HepG2 (cell line): Measurements from ENCODE around the gene TMEM100. TPM values are rescaled to one million over a fixed set of nuclear protein-coding genes. Genes with fewer than 3 reads are reported as not detected.
A peak's percentile ranks its signal among the peaks of the same experiment; 100 is the strongest.

Source experiments
- ATAC-seq: fragments of 200-7000 bp; cut with Tn5 transposase; 3 replicates; pipeline ENCODE4 v1.9.1; 2020; ENCODE audit warnings: mild to moderate bottlenecking, moderate library complexity
- BruUV-seq: library from RNA; stranded (reverse); fragments of 400-500 nt; replicated peaks from 2 replicates; lab custom pipeline; 2021; lab: Mats Ljungman, UMichigan
- CTCF ChIA-PET: fragments of 300-600 bp; formaldehyde crosslinking; extraction: SDS; loops from one replicate; lab custom pipeline; 2021; ENCODE audit warnings: low total read pairs, inconsistent platforms, low intra/inter-chr PET ratio; lab: Yijun Ruan, JAX
- POLR2A ChIA-PET: fragments of 350-600 bp; sonication (Branson Sonifier 250); formaldehyde crosslinking; loops from one replicate; lab custom pipeline; 2020; ENCODE audit warnings: antibody characterized with exemption, inconsistent platforms; lab: Yijun Ruan, JAX
- DNase-seq: peaks from one replicate; pipeline ENCODE4 v3.0.0-alpha.2; 2015; ENCODE audit warnings: low spot score
- FAIRE-seq: peaks from 3 replicates; lab custom pipeline; 2011; peaks lifted over from hg19 to GRCh38; lab: Jason Lieb, UNC
- H2AFZ ChIP-seq: one replicate; pipeline ENCODE4 v1.6.1; 2011; ENCODE audit warnings: low read length, inconsistent platforms
- H3K27ac ChIP-seq: fragments of 300-600 bp; 3 replicates; pipeline ENCODE4 v1.8.0; 2011; ENCODE audit warnings: mixed run types, mild to moderate bottlenecking, mixed read lengths, low read length, inconsistent platforms; ENCODE audit not compliant: insufficient read depth; ENCODE audit errors: extremely low read length
- H3K27me3 ChIP-seq, 2 experiments: fragments of 200-600 bp in 1 of 2; 2 replicates in 1 of 2; 3 replicates in 1 of 2; pipeline versions ENCODE4 v1.6.0 to v1.8.0; 2011; ENCODE audit warnings: low read length in 2 of 2, mild to moderate bottlenecking in 2 of 2, moderate library complexity in 2 of 2, inconsistent platforms in 1 of 2; ENCODE audit not compliant: insufficient read depth in 2 of 2, control insufficient read depth in 1 of 2
- H3K36me3 ChIP-seq, 2 experiments: fragments of 200-600 bp in 1 of 2; replicated peaks in 1 of 2; 2 replicates in 1 of 2; 3 replicates in 1 of 2; pipeline versions ENCODE4 v1.5.1 to v1.8.0; 2011; ENCODE audit warnings: low read length in 2 of 2, inconsistent platforms in 1 of 2; ENCODE audit not compliant: insufficient read depth in 2 of 2, control insufficient read depth in 1 of 2
- H3K4me1 ChIP-seq: 2 replicates; pipeline ENCODE4 v1.5.1; 2012; ENCODE audit warnings: low read length, inconsistent platforms; ENCODE audit not compliant: insufficient read depth
- H3K4me2 ChIP-seq: 2 replicates; pipeline ENCODE4 v1.6.0; 2011; ENCODE audit warnings: low read depth, low read length, inconsistent platforms
- H3K4me3 ChIP-seq, 3 experiments: fragments of 200-600 bp in 1 of 3; sonication (generic), shearing (Covaris generic) in 1 of 3; replicated peaks in 1 of 3; 2 replicates each; pipeline ENCODE4 v1.5.1; 2011 to 2016; ENCODE audit warnings: low read length in 3 of 3, inconsistent platforms in 2 of 3, low read depth in 2 of 3, mild to moderate bottlenecking in 2 of 3, control low read depth in 1 of 3, mixed read lengths in 1 of 3; ENCODE audit not compliant: insufficient read depth in 1 of 3
- H3K79me2 ChIP-seq: one replicate; pipeline ENCODE4 v1.6.1; 2011; ENCODE audit warnings: low read length, inconsistent platforms; ENCODE audit not compliant: insufficient read depth
- H3K9ac ChIP-seq: 2 replicates; pipeline ENCODE4 v1.6.0; 2011; ENCODE audit warnings: mild to moderate bottlenecking, low read depth, low read length, inconsistent platforms; ENCODE audit not compliant: insufficient read depth
- H3K9me3 ChIP-seq: 2 replicates; pipeline ENCODE4 v1.5.1; 2012; ENCODE audit warnings: mild to moderate bottlenecking, low read length
- H4K20me1 ChIP-seq: 2 replicates; pipeline ENCODE4 v1.6.0; 2011; ENCODE audit warnings: inconsistent platforms, mild to moderate bottlenecking, low read length, moderate library complexity; ENCODE audit not compliant: insufficient read depth
- MAFF ChIP-seq: IDR thresholded peaks from 2 replicates; pipeline ENCODE4 v1.6.1; 2011; ENCODE audit warnings: low read depth, low read length, improper control_type of control experiment
- MAFK ChIP-seq, 2 experiments: IDR thresholded peaks in 1 of 2; conservative IDR thresholded peaks in 1 of 2; 2 replicates each; pipeline ENCODE4 v1.6.1; 2011; ENCODE audit warnings: improper control_type of control experiment in 2 of 2, low read length in 2 of 2
- ZBTB20 ChIP-seq: sonication (generic); formaldehyde crosslinking; IDR thresholded peaks from 2 replicates; pipeline ENCODE4 v1.8.1; 2023; ENCODE audit warnings: missing genetic modification reagents, low read depth, mild to moderate bottlenecking, borderline replicate concordance
- ZFP36 ChIP-seq: fragments of 150-350 bp; IDR thresholded peaks from 2 replicates; pipeline ENCODE4 v1.6.1; 2018; ENCODE audit warnings: borderline replicate concordance, low read length, low read depth; ENCODE audit not compliant: partially characterized antibody
- ZNF589 ChIP-seq: sonication (generic); formaldehyde crosslinking; conservative IDR thresholded peaks from 2 replicates; pipeline ENCODE4 v1.8.0; 2022; ENCODE audit warnings: mild to moderate bottlenecking, moderate library complexity, missing genetic modification reagents
- WGBS: methylation state at CpG from one replicate; pipeline ENCODE4 v1.1.6; 2017; ENCODE audit warnings: low lambda C conversion rate; 5-methylcytosine and 5-hydroxymethylcytosine counted together
- in situ Hi-C: cut with HindIII; loops from 2 replicates; pipeline ENCODE4 v1.10.0; 2017; ENCODE audit warnings: low pct_unique_long_range_greater_than_20kb; ENCODE audit not compliant: extremely low pct_ligation_motif_present
- intact Hi-C: fragments of 100-400 bp; cut with micrococcal nuclease; formaldehyde crosslinking; loops from one replicate; pipeline ENCODE4 v1.10.0; 2022; ENCODE audit not compliant: unreplicated experiment
- polyA plus RNA-seq, 8 experiments: library from polyadenylated mRNA; depleted of rRNA in 3 of 8; stranded (reverse) in 7 of 8; unstranded in 1 of 8; fragments of >200 nt; fragmentation: Illumina TruSeq in 4 of 8; extraction: Trizol in 4 of 8; gene quantifications; 2 replicates each; pipeline versions ENCODE4 v1.2.1 to v1.2.3, GENCODE V29; 2011 to 2016; ENCODE audit warnings: low read depth in 4 of 8, missing spikeins in 1 of 8, mixed read lengths in 1 of 8; ENCODE audit not compliant: insufficient read depth in 1 of 8
- total RNA-seq, 5 experiments: library from RNA; depleted of rRNA; stranded (reverse); fragments of >200 nt; fragmentation: Illumina TruSeq; extraction: Trizol; gene quantifications; 2 replicates each; pipeline ENCODE4 v1.2.3, GENCODE V29; 2016; ENCODE audit warnings: low read depth in 1 of 5
- TF ChIP-seq, protein P1 (sequence below): sonication (generic); formaldehyde crosslinking; IDR thresholded peaks from 2 replicates; pipeline ENCODE4 v1.4.0; 2020; ENCODE audit warnings: missing genetic modification reagents

Gene TMEM100
- total and polyA plus RNA-seq, 2 of the 13 experiments (the other 11 are each of a cell fraction or from before 2014, with no cell fraction given) = not detected

DNA sequence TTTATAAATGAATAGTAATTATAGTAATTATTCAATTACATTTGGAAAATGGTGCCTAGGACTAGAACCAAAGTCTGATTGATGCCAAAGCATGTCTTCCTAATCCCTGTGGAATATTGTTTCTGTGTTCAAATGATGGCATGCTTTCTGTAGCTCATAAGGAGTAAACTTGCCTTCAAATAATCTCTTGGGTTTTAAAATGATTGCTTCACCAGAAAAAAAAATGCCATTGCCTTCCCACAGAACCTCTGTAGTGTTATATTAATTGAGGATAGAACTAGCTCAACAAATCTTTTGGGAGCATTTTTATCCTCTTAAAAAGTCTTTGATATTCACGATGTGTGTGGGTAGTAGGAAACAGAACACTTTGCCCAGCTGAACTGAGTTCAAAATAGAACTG, 7.7 kb upstream of the TMEM100 start (continued):
- TF ChIP-seq, protein P1, sequence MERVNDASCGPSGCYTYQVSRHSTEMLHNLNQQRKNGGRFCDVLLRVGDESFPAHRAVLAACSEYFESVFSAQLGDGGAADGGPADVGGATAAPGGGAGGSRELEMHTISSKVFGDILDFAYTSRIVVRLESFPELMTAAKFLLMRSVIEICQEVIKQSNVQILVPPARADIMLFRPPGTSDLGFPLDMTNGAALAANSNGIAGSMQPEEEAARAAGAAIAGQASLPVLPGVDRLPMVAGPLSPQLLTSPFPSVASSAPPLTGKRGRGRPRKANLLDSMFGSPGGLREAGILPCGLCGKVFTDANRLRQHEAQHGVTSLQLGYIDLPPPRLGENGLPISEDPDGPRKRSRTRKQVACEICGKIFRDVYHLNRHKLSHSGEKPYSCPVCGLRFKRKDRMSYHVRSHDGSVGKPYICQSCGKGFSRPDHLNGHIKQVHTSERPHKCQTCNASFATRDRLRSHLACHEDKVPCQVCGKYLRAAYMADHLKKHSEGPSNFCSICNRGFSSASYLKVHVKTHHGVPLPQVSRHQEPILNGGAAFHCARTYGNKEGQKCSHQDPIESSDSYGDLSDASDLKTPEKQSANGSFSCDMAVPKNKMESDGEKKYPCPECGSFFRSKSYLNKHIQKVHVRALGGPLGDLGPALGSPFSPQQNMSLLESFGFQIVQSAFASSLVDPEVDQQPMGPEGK (CRISPR knock-in tag) = no peak

GRCh38 chr17:55729484-55729883, 6.8 kb upstream of the TMEM100 start:
- Histone ChIP-seq H3K27ac (no peak overlapping the region), H3K79me2 (no peaks in the 10 kb centered on the region), H3K4me2 (no peak overlapping the region), H3K36me3 (no peaks in the 10 kb centered on the region), H3K9me3 (no peaks in the 10 kb centered on the region), H3K9ac (no peak overlapping the region), H3K4me3 (no peak overlapping the region), H4K20me1 (no peaks in the 10 kb centered on the region), H3K4me1 (peaks cover 6% of the 10 kb centered on the region; the same call in 1 of the 2 replicates), H2AFZ (no peak overlapping the region), H3K27me3 (peaks cover 0 to 17% of the 10 kb centered on the region in 2 experiments; a peak in 2 of 5 replicates)
- WGBS = 2% methylated on average over 1 of the region's 1 CpG
- ATAC-seq (no peak), FAIRE-seq (no peak), DNase-seq (no peak)
- ChIA-PET POLR2A (interaction anchor here (1.4 kb wide), 1 partner anchor 21 kb away, joined by 4 read pairs; the partner anchor contains the start of gene PCTP), CTCF (no interaction called here)
- in situ Hi-C loops (no loop called here), intact Hi-C loops (no loop called here)
- TF ChIP-seq MAFK (conservative IDR thresholded peaks at IDR 0.05 in 1 of 2, IDR thresholded peaks at IDR 0.05 in 1 of 2; ENCODE audit: low read length in 2 of 2) (peak in 1 of 2 experiments; percentile 62; a peak in 3 of 4 replicates), MAFF (peak; percentile 30; the same call in 1 of the 2 replicates), ZFP36 (no peak), ZNF589 (CRISPR knock-in tag) (no peak), ZBTB20 (CRISPR knock-in tag) (no peak)
- no TSS peak for BruUV-seq
